Suprapubic skin (tissue), 4 donors: ENCODE measurements around the gene CCL16.

Source experiments
- POLR2A ChIP-seq, 2 donors: fragments of 450-650 bp; IDR thresholded peaks; one replicate each; pipeline ENCODE4 v1.6.1; 2017; ENCODE audit warnings: antibody characterized with exemption in 2 of 2, mild to moderate bottlenecking in 2 of 2, moderate library complexity in 2 of 2
- POLR2AphosphoS5 ChIP-seq, 3 donors: sonication (generic); formaldehyde crosslinking; IDR thresholded peaks; one replicate each; pipeline ENCODE4 v1.6.1; 2017; ENCODE audit warnings: antibody characterized with exemption in 3 of 3
- TF ChIP-seq, protein P1 (sequence below), 2 donors: fragments of 200-600 bp in 1 of 2; fragments of 450-650 bp in 1 of 2; sonication (generic) in 1 of 2; IDR thresholded peaks; one replicate each; pipeline ENCODE4 v1.5.1; 2016 to 2019; ENCODE audit warnings: antibody characterized with exemption in 2 of 2, mild to moderate bottlenecking in 1 of 2, moderate library complexity in 1 of 2

DNA sequence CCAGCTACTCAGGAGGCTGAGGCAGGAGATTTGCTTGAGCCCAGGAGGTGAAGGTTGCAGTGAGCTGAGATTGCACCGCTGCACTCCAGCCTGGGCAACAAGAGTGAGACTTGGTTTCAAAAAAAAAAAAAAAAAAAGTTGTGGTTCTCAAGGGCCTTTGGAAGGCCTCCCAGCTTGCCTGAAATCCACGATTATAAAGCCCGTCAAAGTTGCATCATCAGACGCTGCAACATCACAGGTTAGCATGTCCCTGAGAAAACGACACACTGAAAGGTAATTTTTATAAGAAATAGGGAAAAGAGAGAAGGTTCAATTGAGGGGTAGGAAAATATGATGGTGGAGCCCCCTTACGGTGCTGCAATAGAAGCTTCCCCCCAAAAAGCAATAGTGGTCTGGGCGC lies 33.2 kb downstream of the CCL16 start:
- TF ChIP-seq, protein P1, sequence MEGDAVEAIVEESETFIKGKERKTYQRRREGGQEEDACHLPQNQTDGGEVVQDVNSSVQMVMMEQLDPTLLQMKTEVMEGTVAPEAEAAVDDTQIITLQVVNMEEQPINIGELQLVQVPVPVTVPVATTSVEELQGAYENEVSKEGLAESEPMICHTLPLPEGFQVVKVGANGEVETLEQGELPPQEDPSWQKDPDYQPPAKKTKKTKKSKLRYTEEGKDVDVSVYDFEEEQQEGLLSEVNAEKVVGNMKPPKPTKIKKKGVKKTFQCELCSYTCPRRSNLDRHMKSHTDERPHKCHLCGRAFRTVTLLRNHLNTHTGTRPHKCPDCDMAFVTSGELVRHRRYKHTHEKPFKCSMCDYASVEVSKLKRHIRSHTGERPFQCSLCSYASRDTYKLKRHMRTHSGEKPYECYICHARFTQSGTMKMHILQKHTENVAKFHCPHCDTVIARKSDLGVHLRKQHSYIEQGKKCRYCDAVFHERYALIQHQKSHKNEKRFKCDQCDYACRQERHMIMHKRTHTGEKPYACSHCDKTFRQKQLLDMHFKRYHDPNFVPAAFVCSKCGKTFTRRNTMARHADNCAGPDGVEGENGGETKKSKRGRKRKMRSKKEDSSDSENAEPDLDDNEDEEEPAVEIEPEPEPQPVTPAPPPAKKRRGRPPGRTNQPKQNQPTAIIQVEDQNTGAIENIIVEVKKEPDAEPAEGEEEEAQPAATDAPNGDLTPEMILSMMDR (IDR thresholded peaks at IDR 0.05): no peak
- TF ChIP-seq POLR2A (IDR thresholded peaks at IDR 0.05): no peak
- TF ChIP-seq POLR2AphosphoS5 (IDR thresholded peaks at IDR 0.05): no peak
